GDM1 (cell line): ENCODE measurements around the gene AREL1.

Source experiments
- DNase-seq: peaks from one replicate; lab custom pipeline; 2025; lab: John Stamatoyannopoulos, UW

Gene AREL1

GRCh38 chr14:74611650-74612349 is 101.1 kb downstream of the AREL1 start, which contains the start of gene LTBP2:
LTBP2 (minus strand) TSS chr14:74612237; CDS start chr14:74611944, 293 bp downstream.
- no peak for DNase-seq
